OCI-M1 (cell line): ENCODE results near the gene PTPRN2.
"Not testable (repeated sequence)": the region's sequence is repeated elsewhere in the genome, so short reads cannot be mapped to it uniquely, and the experiment has no call there.

Experiments
- DNase-seq: peaks from one replicate; lab custom pipeline; 2025; lab: John Stamatoyannopoulos, UW

Gene PTPRN2

GRCh38 chr7:158468181-158468580 is 119.4 kb downstream of the PTPRN2 start:
- DNase-seq: no peak

GRCh38 chr7:158467562-158467961 is 120.1 kb downstream of the PTPRN2 start:
- DNase-seq: no peak

- no peak for DNase-seq
These were observed 124.3 kb downstream of the PTPRN2 start for GRCh38 chr7:158463317-158463716.

- no peak for DNase-seq
These were observed 125.8 kb downstream of the PTPRN2 start for GRCh38 chr7:158461824-158462223.

- DNase-seq: no peak
These were observed 127.0 kb downstream of the PTPRN2 start for GRCh38 chr7:158460665-158461064.

GRCh38 chr7:158458716-158459282 is 128.8 kb downstream of the PTPRN2 start:
- no peak for DNase-seq

- DNase-seq: no peak
These were observed 129.5 kb downstream of the PTPRN2 start for GRCh38 chr7:158458096-158458495.

GRCh38 chr7:158457586-158457985 is 130.0 kb downstream of the PTPRN2 start:
- DNase-seq: not testable (repeated sequence)

GRCh38 chr7:158454631-158455030 is 133.0 kb downstream of the PTPRN2 start:
- DNase-seq: no peak

- no peak for DNase-seq
These were observed 134.0 kb downstream of the PTPRN2 start for GRCh38 chr7:158453663-158454062.

- no peak for DNase-seq
These were observed 135.3 kb downstream of the PTPRN2 start for GRCh38 chr7:158452331-158452730.

GRCh38 chr7:158450476-158451124 is 137.0 kb downstream of the PTPRN2 start:
- DNase-seq: no peak

GRCh38 chr7:158449942-158450341 is 137.7 kb downstream of the PTPRN2 start:
- DNase-seq: no peak

GRCh38 chr7:158449266-158449665 is 138.4 kb downstream of the PTPRN2 start:
- no peak for DNase-seq

GRCh38 chr7:158448430-158449100 is 139.1 kb downstream of the PTPRN2 start:
- no peak for DNase-seq

- no peak for DNase-seq
These were observed 140.0 kb downstream of the PTPRN2 start for GRCh38 chr7:158447506-158448171.

- no peak for DNase-seq
These were observed 140.5 kb downstream of the PTPRN2 start for GRCh38 chr7:158447151-158447505.

- no peak for DNase-seq
These were observed 140.9 kb downstream of the PTPRN2 start for GRCh38 chr7:158446706-158447105.

- no peak for DNase-seq
These were observed 141.3 kb downstream of the PTPRN2 start for GRCh38 chr7:158446281-158446680.

GRCh38 chr7:158445421-158446175 is 142.0 kb downstream of the PTPRN2 start:
- no peak for DNase-seq

- no peak for DNase-seq
These were observed 142.9 kb downstream of the PTPRN2 start for GRCh38 chr7:158444501-158445420.
